ENCODE data around the gene SFTPA2. TPM values are rescaled to one million over a fixed set of nuclear protein-coding genes. Genes with fewer than 3 reads are reported as not detected.
"Not testable (repeated sequence)": the region's sequence is repeated elsewhere in the genome, so short reads cannot be mapped to it uniquely, and the experiment has no call there.

SFTPA2 gene
- total RNA-seq (not detected), polyA plus RNA-seq (0.32 TPM)

GRCh38 chr10:79560160-79560709 is at the start of gene SFTPA2:
Gene SFTPA2, minus strand, starts transcription at chr10:79560407. Its CDS starts 924 bp downstream, at chr10:79559483.
- no peaks in the 10 kb centered on the region for H3K36me3 ChIP-seq (ENCODE audit: insufficient read depth)
- no peak within 1 kb of the TSS for H3K4me3 ChIP-seq (ENCODE audit: low read depth, low read length)
- no peaks in the 10 kb centered on the region for H3K4me1 ChIP-seq (ENCODE audit: insufficient read depth)
- 86% methylated on average over 1 of the region's 1 CpG for WGBS
- no peak within 1 kb of the TSS for H3K27ac ChIP-seq (ENCODE audit: low read depth)
- DNase-seq (ENCODE audit: extremely low spot score) = no peak

DNA sequence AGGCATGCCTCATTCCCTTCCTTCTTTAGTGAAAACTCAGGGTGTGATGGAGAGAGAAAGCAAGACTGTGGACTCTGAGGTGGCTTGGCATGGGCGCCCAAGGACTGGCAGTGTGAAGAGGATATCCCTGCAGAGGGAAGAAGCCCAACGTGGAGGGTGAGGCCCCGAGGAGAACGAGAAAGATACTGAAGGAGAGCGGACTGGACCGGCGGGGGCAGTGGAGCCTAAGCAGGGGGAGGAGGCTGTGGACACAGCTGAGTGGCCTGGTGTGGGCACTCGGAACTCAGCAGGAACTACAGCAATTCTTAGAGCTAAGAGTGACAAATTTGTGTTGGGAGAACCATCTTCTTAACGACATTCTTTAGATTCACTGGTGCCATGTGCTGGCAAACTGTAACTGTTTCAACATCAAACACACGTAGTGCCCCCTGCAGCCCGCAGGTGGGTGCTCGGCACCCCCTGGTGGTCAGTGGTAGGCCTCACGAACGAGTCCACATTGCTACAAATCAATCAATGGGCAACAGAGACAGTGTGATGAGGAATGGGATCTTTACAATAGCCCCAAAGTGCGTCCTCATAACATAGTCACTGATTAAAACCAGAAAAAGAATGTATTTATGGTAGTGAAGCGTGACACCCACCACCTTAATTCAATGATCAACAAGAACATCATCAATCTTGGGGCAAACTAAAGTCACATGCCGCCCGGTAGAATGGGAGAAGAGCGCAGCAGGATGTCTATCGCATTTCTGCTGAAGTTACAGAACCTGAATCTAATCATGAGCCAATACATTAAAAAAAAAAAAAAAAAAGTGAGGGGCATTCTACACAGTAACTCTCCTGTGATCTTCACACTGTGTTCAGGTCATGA is 48.5 kb upstream of the SFTPA2 start:
- Histone ChIP-seq H3K4me3 (ENCODE audit: low read depth, low read length) (no peak overlapping the region), H3K27ac (ENCODE audit: low read depth) (no peak overlapping the region), H3K4me1 (ENCODE audit: insufficient read depth) (no peaks in the 10 kb centered on the region), H3K36me3 (ENCODE audit: insufficient read depth) (no peaks in the 10 kb centered on the region)
- WGBS = 56% methylated on average over 20 of the region's 20 CpGs
- no peak for DNase-seq (ENCODE audit: extremely low spot score)

DNA sequence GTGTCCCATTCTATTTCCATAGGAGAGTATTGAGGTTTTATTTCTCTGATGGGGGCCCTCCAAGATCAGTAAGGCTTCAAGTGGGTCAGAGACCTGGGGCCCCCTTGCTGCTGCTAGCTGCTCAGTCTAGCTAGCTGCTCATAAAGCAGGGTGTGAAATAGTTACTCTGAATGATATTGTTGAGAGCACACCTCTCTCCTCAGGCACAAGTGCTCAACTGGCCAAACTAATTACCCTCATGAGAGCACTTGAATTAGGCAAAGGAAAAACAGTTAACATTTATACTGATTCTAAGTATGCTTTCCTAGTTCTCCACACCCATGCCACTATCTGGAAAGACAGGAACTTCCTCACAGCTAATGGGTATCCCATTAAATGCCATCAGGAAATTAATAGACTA is 45.1 kb upstream of the SFTPA2 start:
- DNase-seq (ENCODE audit: extremely low spot score) = no peak
- no peak overlapping the region for H3K4me3 ChIP-seq (ENCODE audit: low read depth, low read length)
- no peaks in the 10 kb centered on the region for H3K36me3 ChIP-seq (ENCODE audit: insufficient read depth)
- no peaks in the 10 kb centered on the region for H3K4me1 ChIP-seq (ENCODE audit: insufficient read depth)
- no peak overlapping the region for H3K27ac ChIP-seq (ENCODE audit: low read depth)

DNA sequence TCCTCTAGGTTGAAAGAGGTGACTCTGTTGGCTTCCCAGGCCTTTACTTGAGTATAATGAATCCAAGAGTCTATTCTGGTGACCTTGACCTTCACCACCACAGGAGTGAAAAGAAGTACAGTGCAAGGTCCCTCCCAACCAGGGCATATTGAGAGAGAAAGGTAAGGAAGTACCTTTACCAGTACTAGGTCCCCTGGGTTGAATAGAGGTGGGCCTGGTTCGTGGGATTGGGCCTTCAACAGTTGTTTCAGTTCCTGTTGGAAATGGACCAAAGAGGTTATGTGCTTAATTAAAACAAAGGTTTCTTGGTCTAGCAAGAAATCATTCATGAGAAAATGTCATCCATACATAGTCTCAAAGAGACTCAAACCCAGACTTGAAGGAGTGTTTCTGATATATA is 44.1 kb upstream of the SFTPA2 start:
- no peaks in the 10 kb centered on the region for H3K36me3 ChIP-seq (ENCODE audit: insufficient read depth)
- DNase-seq (ENCODE audit: extremely low spot score) = no peak
- H3K4me1 ChIP-seq (ENCODE audit: insufficient read depth) = no peaks in the 10 kb centered on the region
- no peak overlapping the region for H3K4me3 ChIP-seq (ENCODE audit: low read depth, low read length)
- WGBS = 76% methylated on average over 1 of the region's 1 CpG
- H3K27ac ChIP-seq (ENCODE audit: low read depth) = no peak overlapping the region

- Histone ChIP-seq H3K4me1 (ENCODE audit: insufficient read depth) (no peaks in the 10 kb centered on the region), H3K36me3 (ENCODE audit: insufficient read depth) (no peaks in the 10 kb centered on the region), H3K27ac (ENCODE audit: low read depth) (no peak overlapping the region), H3K4me3 (ENCODE audit: low read depth, low read length) (no peak overlapping the region)
- WGBS = 73% methylated on average over 2 of the region's 2 CpGs
- DNase-seq (ENCODE audit: extremely low spot score) = no peak
These were observed 42.7 kb upstream of the SFTPA2 start for GRCh38 chr10:79602953-79603352.

DNA sequence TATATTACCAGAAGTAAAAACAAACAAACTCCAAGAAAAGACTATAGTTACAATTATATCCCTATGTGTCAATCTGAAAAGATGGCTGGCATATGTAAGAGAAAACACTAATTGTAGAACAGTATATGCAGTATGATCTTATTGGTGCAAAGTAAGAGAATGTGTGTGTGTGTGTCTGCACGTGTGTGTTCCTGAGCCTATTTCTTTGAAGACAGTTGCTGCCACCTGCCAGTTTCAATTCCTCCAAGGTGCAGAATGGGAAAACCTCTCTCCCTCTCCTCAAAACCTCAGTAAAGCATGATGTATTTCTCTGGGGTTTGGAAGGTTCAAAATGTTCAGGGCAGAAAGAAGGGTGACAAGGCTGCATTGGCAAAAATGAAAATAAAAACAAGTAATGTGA is 41.7 kb upstream of the SFTPA2 start:
- no peak for DNase-seq (ENCODE audit: extremely low spot score)
- WGBS = 48% methylated on average over 1 of the region's 1 CpG
- no peak overlapping the region for H3K4me3 ChIP-seq (ENCODE audit: low read depth, low read length)
- H3K36me3 ChIP-seq (ENCODE audit: insufficient read depth) = no peaks in the 10 kb centered on the region
- H3K27ac ChIP-seq (ENCODE audit: low read depth) = no peak overlapping the region
- no peaks in the 10 kb centered on the region for H3K4me1 ChIP-seq (ENCODE audit: insufficient read depth)

- H3K36me3 ChIP-seq (ENCODE audit: insufficient read depth); H3K27ac ChIP-seq (ENCODE audit: low read depth); H3K4me1 ChIP-seq (ENCODE audit: insufficient read depth); DNase-seq (ENCODE audit: extremely low spot score); H3K4me3 ChIP-seq (ENCODE audit: low read depth, low read length): not testable (repeated sequence)
- 78% methylated on average over 9 of the region's 9 CpGs for WGBS
These were observed 39.4 kb upstream of the SFTPA2 start for GRCh38 chr10:79599644-79600043.

DNA sequence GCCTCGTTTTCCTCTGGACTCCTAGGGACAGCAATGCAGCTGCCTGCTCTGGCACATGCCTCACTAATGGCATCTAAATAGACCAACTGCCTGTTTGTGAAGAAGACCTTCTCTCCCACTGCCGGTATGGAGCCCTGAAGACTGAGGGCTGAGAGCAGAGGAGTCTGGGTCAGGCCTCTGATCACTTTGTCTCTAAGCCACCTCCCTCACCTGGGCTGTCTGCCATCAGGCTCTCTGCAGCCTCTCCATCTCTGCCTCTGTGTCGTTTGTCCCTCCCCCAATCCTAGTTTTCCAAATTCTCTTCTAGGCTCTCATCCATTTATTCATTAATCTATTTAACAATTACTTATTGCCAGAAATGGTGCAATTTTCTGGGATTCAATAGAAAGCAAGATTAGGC is 35.3 kb upstream of the SFTPA2 start:
- Histone ChIP-seq H3K36me3 (ENCODE audit: insufficient read depth) (no peaks in the 10 kb centered on the region), H3K4me3 (ENCODE audit: low read depth, low read length) (no peak overlapping the region), H3K27ac (ENCODE audit: low read depth) (no peak overlapping the region), H3K4me1 (ENCODE audit: insufficient read depth) (no peaks in the 10 kb centered on the region)
- WGBS = 50% methylated on average over 3 of the region's 3 CpGs
- no peak for DNase-seq (ENCODE audit: extremely low spot score)

DNA sequence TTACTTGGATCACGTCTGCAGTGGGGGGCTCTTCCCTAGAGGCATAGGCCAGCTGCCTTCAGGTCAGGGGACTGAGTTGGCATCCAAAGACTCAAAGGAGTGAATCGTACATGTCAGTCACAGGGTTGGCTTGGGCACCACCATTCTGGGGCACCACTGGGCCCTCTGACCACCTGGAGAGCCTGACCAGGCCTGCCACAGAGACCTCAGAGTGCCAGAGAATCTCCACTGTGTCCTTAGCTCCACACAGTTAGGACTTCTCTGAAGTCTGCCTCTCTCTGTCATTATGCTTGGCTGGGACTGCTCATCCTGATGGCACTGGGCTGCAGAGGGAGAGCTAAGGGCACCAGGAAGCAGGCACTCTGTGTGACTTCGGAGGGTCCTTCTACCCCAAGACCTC is 34.4 kb upstream of the SFTPA2 start:
- DNase-seq (ENCODE audit: extremely low spot score); H3K4me1 ChIP-seq (ENCODE audit: insufficient read depth); H3K4me3 ChIP-seq (ENCODE audit: low read depth, low read length); H3K27ac ChIP-seq (ENCODE audit: low read depth); H3K36me3 ChIP-seq (ENCODE audit: insufficient read depth): not testable (repeated sequence)
- 82% methylated on average over 3 of the region's 3 CpGs for WGBS

DNA sequence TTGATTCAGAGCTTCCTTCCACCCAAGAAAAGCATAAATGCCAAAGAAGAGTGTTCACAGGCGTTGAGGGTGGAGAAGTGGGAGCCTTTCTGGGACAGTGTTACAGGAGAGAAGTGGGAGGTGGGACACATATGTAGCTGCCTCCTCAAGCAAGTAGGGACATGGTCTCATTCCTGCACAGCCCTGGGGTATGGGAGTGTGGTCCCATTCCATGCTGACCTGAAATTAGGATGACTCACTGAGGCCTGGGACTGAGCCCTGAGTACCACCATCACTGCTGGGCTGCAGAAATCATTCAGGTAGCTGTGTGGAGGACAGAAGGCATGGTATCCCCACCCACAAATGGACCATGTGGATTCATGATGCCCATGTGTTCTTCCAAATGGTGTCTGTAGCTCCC is 33.2 kb upstream of the SFTPA2 start:
- no peak overlapping the region for H3K27ac ChIP-seq (ENCODE audit: low read depth)
- DNase-seq (ENCODE audit: extremely low spot score) = no peak
- no peaks in the 10 kb centered on the region for H3K36me3 ChIP-seq (ENCODE audit: insufficient read depth)
- WGBS = 84% methylated on average over 1 of the region's 1 CpG
- H3K4me1 ChIP-seq (ENCODE audit: insufficient read depth) = no peaks in the 10 kb centered on the region
- H3K4me3 ChIP-seq (ENCODE audit: low read depth, low read length) = no peak overlapping the region

DNA sequence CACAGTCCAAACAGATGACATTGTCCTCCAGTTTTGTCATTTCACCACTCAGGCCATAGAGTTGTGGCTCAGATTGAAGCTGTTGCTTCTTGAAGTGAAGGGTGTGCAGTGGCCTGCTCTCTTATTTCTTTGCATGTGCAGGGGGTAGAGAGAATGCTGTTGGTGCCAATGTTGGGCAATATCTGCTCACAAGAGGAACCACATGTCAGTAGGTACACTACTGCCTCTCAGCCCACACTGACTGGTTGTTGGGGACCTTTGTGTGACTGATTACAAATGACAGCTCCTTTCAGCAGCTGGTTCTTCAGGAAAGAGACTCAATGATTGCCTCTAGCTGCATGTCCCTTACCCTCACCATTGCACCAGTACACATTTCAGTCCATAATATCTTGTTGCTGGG is 28.6 kb upstream of the SFTPA2 start:
- no peaks in the 10 kb centered on the region for H3K36me3 ChIP-seq (ENCODE audit: insufficient read depth)
- H3K4me3 ChIP-seq (ENCODE audit: low read depth, low read length) = no peak overlapping the region
- no peak overlapping the region for H3K27ac ChIP-seq (ENCODE audit: low read depth)
- no peak for DNase-seq (ENCODE audit: extremely low spot score)
- no peaks in the 10 kb centered on the region for H3K4me1 ChIP-seq (ENCODE audit: insufficient read depth)

- H3K4me3 ChIP-seq (ENCODE audit: low read depth, low read length) = no peak overlapping the region
- no peak for DNase-seq (ENCODE audit: extremely low spot score)
- no peaks in the 10 kb centered on the region for H3K36me3 ChIP-seq (ENCODE audit: insufficient read depth)
- no peaks in the 10 kb centered on the region for H3K4me1 ChIP-seq (ENCODE audit: insufficient read depth)
- WGBS = 45% methylated on average over 2 of the region's 2 CpGs
- H3K27ac ChIP-seq (ENCODE audit: low read depth) = no peak overlapping the region
These were observed 26.7 kb upstream of the SFTPA2 start for GRCh38 chr10:79586933-79587332.

- Histone ChIP-seq H3K4me1 (ENCODE audit: insufficient read depth) (no peaks in the 10 kb centered on the region), H3K4me3 (ENCODE audit: low read depth, low read length) (no peak overlapping the region), H3K36me3 (ENCODE audit: insufficient read depth) (no peaks in the 10 kb centered on the region), H3K27ac (ENCODE audit: low read depth) (no peak overlapping the region)
- DNase-seq (ENCODE audit: extremely low spot score) = no peak
- 90% methylated on average over 11 of the region's 11 CpGs for WGBS
These were observed 25.8 kb upstream of the SFTPA2 start for GRCh38 chr10:79585870-79586527.

DNA sequence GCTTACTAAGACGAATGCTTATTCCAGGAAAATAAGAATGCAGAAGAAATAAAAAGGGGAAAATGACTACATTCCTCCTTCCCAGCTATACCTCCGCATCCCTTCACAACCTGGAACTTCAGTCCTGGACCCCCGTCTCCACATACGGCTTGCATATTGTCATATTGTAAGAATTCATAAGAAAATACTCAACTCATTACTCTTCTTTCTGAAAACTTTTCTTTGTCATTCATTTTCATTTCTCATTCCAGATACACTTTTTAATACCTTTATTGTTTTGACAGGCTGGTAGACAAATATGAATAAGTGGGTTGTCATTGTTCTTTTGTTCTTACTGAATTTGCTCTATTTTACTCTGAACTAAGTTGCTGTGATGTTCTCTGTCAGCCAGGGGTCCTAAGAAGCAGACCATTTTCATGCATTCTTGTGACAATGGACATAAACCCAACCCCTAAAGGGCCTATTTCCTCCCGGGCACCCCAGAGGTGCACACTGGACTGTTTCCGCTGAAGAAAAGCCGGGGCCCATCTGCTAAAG is 23.3 kb upstream of the SFTPA2 start:
- Histone ChIP-seq H3K36me3 (ENCODE audit: insufficient read depth) (no peaks in the 10 kb centered on the region), H3K27ac (ENCODE audit: low read depth) (no peak overlapping the region), H3K4me3 (ENCODE audit: low read depth, low read length) (no peak overlapping the region), H3K4me1 (ENCODE audit: insufficient read depth) (no peaks in the 10 kb centered on the region)
- WGBS = 85% methylated on average over 7 of the region's 7 CpGs
- no peak for DNase-seq (ENCODE audit: extremely low spot score)
